ENCODE data around the gene RGS5. TPM values are rescaled to one million over a fixed set of nuclear protein-coding genes. Genes with fewer than 3 reads are reported as not detected.

Gene RGS5
- polyA plus RNA-seq, 1 of the 3 experiments (the other 2 are of a cell fraction) = 260 TPM

DNA sequence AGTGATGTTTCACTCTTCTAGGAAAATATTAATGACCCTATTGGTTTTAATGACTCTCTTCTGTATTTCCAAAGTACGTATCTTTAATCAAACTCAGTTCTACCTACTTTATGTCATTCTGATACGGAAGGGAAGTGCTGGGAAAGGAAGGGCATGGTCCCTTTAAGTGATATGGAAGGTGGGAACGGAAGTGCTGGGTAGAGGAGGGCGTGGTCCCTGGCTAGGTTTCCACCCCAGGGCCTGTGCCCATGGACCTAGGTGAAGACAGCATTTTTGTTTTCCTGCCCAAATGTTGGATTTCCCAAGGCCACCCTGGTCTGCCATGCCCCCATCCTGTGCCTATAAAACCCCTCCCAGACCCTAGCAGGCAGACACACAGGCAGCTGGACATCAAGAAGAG, 109.5 kb downstream of the RGS5 start (continued):
- TF ChIP-seq, protein P1, sequence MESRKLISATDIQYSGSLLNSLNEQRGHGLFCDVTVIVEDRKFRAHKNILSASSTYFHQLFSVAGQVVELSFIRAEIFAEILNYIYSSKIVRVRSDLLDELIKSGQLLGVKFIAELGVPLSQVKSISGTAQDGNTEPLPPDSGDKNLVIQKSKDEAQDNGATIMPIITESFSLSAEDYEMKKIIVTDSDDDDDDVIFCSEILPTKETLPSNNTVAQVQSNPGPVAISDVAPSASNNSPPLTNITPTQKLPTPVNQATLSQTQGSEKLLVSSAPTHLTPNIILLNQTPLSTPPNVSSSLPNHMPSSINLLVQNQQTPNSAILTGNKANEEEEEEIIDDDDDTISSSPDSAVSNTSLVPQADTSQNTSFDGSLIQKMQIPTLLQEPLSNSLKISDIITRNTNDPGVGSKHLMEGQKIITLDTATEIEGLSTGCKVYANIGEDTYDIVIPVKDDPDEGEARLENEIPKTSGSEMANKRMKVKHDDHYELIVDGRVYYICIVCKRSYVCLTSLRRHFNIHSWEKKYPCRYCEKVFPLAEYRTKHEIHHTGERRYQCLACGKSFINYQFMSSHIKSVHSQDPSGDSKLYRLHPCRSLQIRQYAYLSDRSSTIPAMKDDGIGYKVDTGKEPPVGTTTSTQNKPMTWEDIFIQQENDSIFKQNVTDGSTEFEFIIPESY (IDR thresholded peaks at IDR 0.05; ENCODE audit: borderline replicate concordance, low read depth) = no peak

Other genes starting within 250 kb of the RGS5 start
- gene RGS4, start 133.6 kb downstream of the RGS5 start, polyA plus RNA-seq (2012; rRNA removed) = 124 and 193 TPM in 2 replicates
- gene NUF2, start 119.0 kb upstream of the RGS5 start, polyA plus RNA-seq (2012; rRNA removed) = 11.3 and 13.5 TPM in 2 replicates

Data from SK-N-SH (cell line).